HL-60 (cell line): ENCODE data around the gene CREB5.

Experiments
- DNase-seq, 2 experiments: peaks; one replicate each; pipeline ENCODE4 v3.0.0-alpha.2; 2010 to 2020; ENCODE audit warnings: low read depth in 1 of 2, low spot score in 1 of 2
- H3K27ac ChIP-seq: fragments of 250-450 bp; sonication (Bioruptor Pico); replicated peaks from 2 replicates; pipeline ENCODE4 v1.5.1; 2020; ENCODE audit warnings: mild to moderate bottlenecking, moderate library complexity
- H3K27me3 ChIP-seq: fragments of 250-450 bp; sonication (Bioruptor Pico); 2 replicates; pipeline ENCODE4 v1.5.1; 2021; ENCODE audit warnings: mild to moderate bottlenecking, moderate library complexity; ENCODE audit not compliant: insufficient read depth, poor library complexity, severe bottlenecking
- H3K4me3 ChIP-seq: replicated peaks from 2 replicates; pipeline ENCODE4 v1.5.1; 2011; ENCODE audit warnings: mild to moderate bottlenecking, control low read depth, low read length; ENCODE audit not compliant: insufficient read depth
- CTCF ChIP-seq: IDR thresholded peaks from one replicate; pipeline ENCODE4 v1.5.1; 2011; ENCODE audit warnings: low read length, control low read depth, inconsistent platforms; ENCODE audit not compliant: insufficient read depth
- GABPA ChIP-seq: IDR thresholded peaks from 2 replicates; pipeline ENCODE4 v1.6.1; 2012; ENCODE audit warnings: low read depth
- POLR2AphosphoS5 ChIP-seq: IDR thresholded peaks from 2 replicates; pipeline ENCODE4 v1.6.1; 2012; ENCODE audit warnings: low read depth
- SPI1 ChIP-seq: IDR thresholded peaks from 2 replicates; pipeline ENCODE4 v1.6.1; 2012; ENCODE audit warnings: low read depth, mild to moderate bottlenecking, borderline replicate concordance
- TF ChIP-seq, protein P1 (sequence below): IDR thresholded peaks from 2 replicates; pipeline ENCODE4 v1.6.1; 2012; ENCODE audit warnings: low read depth; ENCODE audit not compliant: insufficient replicate concordance

Gene CREB5

DNA sequence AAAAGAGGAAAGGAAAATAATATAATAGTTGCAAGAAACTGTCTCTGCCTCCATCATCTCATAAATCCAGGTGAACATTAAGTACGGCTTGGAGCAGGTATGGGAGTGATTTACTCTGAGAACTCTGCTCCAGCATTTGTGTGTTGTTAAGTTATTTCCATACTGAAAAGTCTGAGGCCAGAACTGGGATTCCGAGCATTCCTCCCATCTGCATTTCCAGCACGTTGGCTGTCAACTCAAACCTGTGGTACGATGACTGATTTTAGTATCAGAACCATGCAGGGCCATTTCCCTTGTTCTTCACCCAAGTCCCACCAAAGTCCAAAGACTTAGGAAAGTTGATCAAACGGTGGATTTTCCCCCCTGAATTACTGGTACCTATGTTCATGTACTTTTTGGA lies 104.9 kb downstream of the CREB5 start:
- H3K27me3 ChIP-seq, result peaks cover 2% of the 10 kb centered on the region
- no peak for DNase-seq
- H3K4me3 ChIP-seq, result no peak overlapping the region
- no peak overlapping the region for H3K27ac ChIP-seq
- TF ChIP-seq CTCF (no peak), SPI1 (no peak), POLR2AphosphoS5 (no peak)
- TF ChIP-seq, protein P1, sequence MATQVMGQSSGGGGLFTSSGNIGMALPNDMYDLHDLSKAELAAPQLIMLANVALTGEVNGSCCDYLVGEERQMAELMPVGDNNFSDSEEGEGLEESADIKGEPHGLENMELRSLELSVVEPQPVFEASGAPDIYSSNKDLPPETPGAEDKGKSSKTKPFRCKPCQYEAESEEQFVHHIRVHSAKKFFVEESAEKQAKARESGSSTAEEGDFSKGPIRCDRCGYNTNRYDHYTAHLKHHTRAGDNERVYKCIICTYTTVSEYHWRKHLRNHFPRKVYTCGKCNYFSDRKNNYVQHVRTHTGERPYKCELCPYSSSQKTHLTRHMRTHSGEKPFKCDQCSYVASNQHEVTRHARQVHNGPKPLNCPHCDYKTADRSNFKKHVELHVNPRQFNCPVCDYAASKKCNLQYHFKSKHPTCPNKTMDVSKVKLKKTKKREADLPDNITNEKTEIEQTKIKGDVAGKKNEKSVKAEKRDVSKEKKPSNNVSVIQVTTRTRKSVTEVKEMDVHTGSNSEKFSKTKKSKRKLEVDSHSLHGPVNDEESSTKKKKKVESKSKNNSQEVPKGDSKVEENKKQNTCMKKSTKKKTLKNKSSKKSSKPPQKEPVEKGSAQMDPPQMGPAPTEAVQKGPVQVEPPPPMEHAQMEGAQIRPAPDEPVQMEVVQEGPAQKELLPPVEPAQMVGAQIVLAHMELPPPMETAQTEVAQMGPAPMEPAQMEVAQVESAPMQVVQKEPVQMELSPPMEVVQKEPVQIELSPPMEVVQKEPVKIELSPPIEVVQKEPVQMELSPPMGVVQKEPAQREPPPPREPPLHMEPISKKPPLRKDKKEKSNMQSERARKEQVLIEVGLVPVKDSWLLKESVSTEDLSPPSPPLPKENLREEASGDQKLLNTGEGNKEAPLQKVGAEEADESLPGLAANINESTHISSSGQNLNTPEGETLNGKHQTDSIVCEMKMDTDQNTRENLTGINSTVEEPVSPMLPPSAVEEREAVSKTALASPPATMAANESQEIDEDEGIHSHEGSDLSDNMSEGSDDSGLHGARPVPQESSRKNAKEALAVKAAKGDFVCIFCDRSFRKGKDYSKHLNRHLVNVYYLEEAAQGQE, result no peak

GRCh38 chr7:28517606-28518005 lies 105.3 kb downstream of the CREB5 start:
- TF ChIP-seq CTCF (no peak), POLR2AphosphoS5 (no peak), SPI1 (no peak), GABPA (no peak)
- TF ChIP-seq, protein P1, result no peak
- H3K4me3 ChIP-seq, result no peak overlapping the region
- H3K27me3 ChIP-seq, result peaks cover 2% of the 10 kb centered on the region
- DNase-seq, result no peak
- no peak overlapping the region for H3K27ac ChIP-seq

GRCh38 chr7:28520074-28521015 lies 108.0 kb downstream of the CREB5 start:
- Histone ChIP-seq H3K4me3 (no peak overlapping the region), H3K27me3 (peaks cover 2% of the 10 kb centered on the region), H3K27ac (no peak overlapping the region)
- DNase-seq, result no peak
- TF ChIP-seq, protein P1, result no peak
- no peak for TF ChIP-seq POLR2AphosphoS5
- TF ChIP-seq CTCF, result no peak
- no peak for TF ChIP-seq GABPA
- TF ChIP-seq SPI1, result no peak
